Renal cortical epithelial cell (primary cell): ENCODE results near the gene FCER1G. TPM values are rescaled to one million over a fixed set of nuclear protein-coding genes. Genes with fewer than 3 reads are reported as not detected.
A peak's percentile ranks its signal among the peaks of the same experiment; 100 is the strongest.

ENCODE experiments used
- DNase-seq: peaks from one replicate; pipeline ENCODE4 v3.0.0-alpha.2; 2011; ENCODE audit warnings: low read depth
- total RNA-seq: library from RNA; depleted of rRNA; stranded (reverse); fragments of >200 nt; gene quantifications from 2 replicates; pipeline ENCODE4 v1.2.3, GENCODE V29; 2014

Gene FCER1G
- total RNA-seq, 1 donor from 2014 or later: not detected

DNA sequence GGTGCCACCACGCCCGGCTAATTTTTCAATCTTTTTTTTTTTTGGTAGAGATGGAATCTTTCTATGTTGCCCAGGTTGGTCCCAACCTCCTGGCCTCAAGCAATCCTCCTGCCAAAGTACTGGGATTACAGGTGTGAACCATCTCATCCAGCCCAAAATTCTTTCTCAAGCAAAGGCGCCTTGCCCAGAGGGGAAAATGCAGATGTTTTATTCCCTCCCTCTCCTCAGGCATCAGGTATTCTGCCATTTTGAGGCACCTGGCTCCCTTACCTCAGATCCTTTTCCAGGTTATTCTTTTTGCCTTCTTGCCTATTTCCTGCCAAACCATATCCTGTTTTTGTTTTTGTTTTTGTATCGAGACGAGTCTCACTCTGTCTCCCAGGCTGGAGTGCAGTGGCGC is 26.7 kb upstream of the FCER1G start:
- no peak for DNase-seq

DNA sequence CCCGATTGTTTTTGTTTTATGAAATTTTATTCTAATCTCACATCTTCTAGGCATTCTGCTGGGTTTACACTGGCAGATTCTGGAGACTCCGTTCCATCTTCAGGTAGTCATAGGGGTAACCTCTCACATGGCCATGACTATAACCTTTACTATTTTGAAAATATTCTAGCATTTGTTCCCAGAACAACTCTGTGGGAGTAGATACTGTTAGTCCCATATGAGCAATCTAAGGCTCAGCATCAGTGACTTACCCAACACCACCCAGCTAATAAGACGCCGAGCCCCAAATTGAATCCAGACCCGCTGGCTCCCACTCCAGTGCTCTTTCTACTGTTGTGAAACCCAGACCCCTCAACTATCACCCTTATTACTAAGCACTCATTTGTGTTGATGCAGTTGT is 26.1 kb upstream of the FCER1G start:
- DNase-seq: no peak

DNA sequence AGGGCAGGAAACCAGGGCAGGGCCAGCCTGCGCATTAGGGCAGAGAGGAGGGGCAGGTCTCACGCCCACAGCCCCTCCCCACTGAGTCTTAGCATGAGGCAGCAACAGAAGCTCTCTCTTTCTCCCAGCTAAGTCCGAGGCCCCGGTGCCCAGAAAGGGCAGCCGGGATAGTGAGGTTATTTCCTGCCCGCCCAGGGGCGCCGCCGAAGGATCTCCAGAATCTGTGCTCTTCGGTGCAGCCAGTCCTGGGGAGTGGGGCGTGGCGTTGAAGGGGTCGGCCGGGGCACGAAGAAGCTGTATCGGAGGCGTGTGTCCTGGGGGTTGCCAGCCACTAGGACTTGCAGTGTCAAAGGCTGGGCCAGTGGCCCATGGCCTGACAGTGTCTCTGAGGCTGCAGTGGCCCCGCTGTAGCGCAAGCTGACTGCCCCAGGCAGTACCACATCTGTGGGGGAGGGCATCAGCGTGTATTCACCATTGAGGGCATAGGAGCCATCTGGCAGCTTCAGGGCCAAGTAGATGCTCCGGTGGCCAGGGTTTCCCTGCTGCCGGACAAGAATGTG is 24.1 kb upstream of the FCER1G start:
- DNase-seq: no peak

DNA sequence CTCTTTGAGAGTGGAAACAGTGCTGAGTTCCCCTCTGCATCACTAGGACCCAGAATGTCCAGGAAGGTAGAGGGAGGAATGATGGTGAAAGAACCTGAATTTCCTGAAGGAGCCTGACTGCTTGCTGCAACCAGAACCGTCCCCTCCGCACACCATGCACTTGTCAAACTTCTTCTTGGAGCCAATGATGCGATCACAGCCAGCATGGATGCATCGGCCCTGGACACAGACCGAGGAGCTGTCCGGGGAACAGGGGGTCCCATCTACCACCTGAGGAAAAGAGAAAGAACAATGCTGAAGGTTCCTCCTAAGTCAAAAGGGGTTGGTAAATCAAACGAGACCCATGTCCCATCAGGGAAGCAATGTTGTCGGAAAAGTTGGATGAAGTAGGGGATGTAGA is 23.1 kb upstream of the FCER1G start:
- DNase-seq: no peak

DNA sequence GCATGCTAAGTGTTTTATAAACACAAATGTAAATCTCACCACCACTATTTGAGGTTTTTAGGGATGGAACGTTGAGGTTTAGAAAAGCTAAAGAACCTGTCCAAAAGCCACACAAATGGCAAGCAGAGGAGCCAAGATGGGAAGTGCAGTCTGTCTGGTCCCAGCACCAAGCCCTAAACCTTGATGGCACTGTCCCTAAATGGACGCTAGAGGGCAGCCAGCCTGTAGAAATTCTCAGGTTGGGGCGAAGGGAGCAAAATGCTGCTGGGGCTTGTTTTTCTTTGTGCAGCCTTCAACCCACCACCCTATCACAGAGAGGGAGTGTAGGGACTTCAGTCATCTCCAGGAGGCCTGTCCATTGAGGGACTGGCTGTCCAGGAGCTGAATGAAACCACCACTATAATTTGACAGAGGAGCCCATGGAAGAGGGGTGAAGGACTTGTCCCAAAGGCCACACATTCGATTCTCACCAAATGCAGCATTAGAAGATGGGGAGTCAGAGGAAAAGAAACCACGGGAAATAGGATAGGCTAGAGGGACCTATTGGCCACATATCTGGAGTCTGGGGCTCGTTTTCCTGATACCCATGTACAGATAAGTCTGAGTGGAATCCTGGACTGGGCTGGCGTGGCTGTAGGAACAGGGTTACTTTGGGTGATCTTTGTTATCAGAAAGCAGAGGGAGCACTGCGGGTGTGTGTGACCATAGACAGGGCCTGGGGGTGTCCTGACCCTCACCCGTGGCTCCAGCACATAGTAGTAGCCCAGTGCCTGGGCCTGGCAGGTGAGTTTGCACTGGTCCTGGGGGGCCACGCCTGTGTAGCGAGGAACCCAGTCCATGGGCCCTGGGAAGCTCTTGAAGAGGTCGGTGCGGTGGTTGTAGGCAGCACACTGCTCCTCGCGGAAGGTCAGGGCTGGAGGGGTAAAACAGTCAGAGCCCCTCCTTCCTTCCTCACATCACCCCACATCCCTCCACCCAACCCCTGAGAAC is 22.3 kb upstream of the FCER1G start:
- DNase-seq: peak; percentile 51

DNA sequence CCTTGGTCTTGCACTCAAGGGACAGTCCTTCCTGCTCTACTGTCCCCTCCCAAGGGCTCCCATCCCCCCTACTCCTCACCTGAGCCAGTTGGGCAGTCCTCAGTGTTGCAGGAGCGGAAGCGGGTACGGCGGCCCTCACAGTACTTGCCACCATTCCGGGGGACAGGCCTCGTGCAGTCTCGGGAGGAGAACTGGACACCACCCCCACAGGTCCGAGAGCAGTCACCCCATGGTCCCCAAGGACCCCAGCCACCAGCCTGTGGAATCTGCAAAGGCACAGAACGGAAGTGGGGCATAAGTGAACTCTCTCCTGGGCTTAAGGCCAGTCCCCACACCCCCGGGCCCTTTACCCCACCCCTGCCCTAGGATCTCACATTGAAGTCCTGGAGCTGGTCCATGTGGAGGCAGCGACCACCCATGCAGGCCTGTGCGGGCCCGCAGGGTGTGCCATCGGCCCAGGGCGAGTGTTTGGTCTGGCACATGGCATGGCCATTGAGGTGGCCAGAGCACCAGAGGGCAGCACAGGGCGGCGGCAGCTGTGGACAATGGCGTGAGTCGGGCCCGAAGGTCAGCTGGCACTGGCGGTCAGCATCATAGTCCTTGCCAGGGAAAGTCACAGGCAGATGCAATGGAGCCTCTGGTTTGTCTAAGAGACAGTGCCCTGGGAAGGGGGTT is 21.4 kb upstream of the FCER1G start:
- no peak for DNase-seq

DNA sequence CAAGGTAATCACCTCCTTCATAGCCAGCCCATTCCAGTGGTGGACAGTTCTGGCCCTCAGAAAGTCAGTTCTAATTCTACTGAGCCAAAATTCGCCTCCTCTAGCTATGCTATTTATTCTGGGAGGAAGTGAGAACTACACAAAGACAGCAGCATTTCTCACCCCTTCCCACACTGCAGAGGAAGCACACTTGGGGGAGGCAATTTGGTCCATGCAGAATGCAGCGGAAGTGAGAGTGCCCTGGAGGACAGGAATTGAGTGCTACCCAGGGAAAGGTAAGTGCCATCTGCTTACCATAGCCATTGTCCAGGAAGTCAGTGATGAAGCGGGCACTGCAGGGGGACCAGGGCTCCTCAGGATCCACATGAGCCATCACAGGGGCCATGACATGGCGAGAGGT is 19.9 kb upstream of the FCER1G start:
- no peak for DNase-seq

DNA sequence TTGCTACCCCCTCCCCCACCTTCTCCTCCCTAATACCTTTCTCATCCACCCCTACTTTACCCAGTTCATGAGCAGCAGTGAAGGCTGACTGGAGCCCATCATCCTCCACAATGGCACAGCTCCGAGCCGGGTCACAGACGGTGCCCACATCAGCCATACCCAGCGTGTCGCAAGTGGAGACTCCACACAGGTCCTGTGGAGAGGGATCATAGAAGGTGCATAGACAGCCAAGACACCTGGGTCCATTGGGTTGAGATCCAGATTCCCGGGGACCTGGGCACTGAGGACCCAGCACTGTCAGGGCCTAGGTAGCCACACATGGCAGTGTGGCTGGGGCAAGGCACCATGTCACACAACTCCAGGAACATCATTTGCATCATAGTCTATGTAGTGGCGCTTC is 19.0 kb upstream of the FCER1G start:
- no peak for DNase-seq

DNA sequence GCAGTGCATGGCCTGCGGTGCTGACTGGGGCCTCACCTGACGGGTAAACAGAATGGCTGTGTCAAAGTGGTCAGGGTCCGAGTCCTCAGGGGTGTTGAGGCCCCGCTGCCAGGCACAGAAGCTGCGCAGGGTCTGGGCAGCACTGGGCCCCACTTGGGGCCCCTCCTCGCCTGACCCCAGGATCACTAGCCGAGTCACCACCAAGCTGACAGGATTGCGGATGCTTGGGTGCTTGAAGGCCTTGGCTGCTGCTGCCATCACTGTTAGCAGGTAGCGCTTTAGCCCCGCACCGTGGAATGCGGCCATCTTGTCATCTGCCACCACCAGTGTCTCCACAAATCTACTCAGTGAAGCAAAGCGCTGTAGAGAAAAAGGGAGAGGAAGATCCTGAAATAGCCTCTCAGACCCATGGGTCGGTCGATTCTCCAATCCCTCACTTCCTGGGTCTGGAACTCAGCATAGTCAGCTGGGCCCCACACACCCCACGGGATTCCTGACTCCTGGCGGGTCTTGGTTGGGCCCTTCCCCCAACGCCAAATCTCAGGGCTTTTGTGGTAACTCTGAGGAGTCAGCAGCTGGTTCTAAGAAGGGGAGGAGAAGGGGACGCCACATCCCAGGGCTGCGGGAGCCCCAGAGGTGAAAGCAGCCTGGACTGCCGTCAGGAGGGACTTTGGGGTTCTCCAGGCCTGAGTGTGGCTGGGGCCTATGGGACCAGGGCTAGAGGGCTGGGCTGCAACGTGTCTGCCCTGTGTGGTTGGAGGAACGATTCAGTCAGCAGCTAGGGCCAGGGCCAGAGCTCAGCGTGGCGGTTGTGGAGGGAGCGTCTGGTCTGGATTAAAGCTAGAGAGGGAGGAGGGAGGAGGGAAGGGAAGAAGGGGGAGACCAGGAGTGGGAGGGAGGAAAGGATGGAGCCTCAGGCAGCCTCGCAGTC is 18.3 kb upstream of the FCER1G start:
- DNase-seq: no peak

DNA sequence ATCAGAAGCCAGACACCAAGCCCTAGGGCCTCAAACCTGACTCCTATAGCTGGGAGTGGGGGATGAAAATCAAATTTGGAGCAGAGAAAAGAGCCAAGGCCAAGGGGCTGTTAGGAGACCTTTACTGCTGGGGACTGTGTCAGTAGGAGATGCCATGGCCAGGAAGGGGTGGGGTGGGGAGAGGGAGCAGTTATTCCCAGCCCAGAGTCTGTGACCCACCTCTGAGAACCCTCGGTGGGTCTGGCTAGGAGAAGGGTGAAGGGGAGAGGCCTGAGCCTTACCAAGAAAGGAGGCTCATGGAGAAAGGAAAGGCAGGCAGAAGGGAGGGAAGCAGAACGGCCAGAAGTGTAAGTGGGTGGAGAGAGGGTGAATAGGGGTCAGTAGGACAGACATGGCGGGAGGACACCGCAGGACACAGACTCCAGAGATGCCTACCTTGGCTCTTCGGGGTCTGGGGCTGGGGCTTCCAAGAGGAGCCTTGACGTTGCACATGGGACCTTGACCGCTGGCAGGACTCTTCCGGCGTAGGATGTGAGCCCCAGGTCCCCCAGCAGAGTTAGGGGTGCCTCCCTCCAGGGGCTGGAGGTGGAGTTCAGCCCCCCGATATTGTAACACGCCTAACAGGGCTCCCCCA is 17.4 kb upstream of the FCER1G start:
- DNase-seq: no peak

DNA sequence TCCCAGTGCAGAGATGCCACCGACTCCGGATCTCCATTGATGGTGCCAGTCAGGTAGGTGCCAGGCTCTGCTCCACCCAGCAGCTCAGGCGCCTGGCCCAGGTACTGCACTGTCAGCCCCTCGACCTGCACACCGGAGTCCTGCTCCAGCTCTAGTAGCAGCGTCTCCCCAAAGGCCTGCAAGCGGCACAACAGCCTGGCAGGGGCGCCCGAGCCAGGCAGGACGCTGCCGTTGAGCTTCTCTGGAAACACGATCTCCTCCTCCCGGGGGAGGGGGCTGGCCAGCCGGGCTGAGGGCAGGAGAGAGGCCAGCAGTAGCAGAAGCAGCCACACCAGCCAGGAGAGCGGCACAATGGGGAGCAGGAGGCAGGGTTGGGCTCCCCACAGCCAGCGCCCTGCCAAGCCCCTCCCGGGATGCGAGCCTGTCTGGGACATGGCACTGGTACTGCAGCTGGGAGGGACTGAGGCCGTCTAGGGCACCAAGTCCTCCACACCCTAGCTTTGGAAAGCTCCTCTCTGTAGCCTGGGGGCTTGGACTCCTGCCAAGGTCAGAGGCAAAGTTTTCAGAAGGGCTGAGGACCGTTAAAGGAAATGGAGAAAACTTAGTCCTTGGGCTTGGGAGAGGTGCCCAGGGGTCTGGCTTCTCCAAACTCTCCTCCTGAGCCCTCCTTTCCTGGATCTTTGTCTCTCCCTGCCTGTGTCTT is 16.8 kb upstream of the FCER1G start:
- DNase-seq: no peak

DNA sequence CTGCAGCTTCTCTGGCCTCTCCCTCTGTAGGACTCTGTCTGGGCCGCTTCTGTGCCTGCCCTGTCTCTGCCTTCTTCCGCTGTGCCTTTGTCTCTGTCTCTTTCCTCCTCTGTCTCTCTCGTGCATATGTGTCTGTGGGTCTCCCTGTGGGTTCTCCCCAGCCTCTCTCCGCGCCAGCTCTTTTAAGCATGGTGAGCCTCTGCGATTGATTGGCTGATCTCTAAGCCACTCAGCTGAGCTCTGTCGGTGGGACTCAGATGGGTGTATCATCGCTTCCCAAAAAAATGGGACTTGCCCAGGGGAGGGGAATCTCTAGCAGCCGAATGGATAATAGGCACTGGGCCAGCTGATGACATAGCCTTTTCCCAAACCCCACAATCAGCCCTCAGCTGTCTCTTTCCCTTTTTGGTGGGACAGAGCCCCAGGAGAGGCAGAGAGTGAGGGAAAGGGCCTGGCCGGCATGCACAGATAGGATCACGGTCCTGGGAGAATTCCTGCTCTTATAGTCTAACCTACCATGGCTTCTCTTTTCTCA is 16.1 kb upstream of the FCER1G start, which contains the start of gene ADAMTS4:
ADAMTS4 (minus strand) TSS at position 158 of the 535 bp plus-strand sequence. CDS start 427 bp downstream, outside the sequence.
- no peak for DNase-seq

DNA sequence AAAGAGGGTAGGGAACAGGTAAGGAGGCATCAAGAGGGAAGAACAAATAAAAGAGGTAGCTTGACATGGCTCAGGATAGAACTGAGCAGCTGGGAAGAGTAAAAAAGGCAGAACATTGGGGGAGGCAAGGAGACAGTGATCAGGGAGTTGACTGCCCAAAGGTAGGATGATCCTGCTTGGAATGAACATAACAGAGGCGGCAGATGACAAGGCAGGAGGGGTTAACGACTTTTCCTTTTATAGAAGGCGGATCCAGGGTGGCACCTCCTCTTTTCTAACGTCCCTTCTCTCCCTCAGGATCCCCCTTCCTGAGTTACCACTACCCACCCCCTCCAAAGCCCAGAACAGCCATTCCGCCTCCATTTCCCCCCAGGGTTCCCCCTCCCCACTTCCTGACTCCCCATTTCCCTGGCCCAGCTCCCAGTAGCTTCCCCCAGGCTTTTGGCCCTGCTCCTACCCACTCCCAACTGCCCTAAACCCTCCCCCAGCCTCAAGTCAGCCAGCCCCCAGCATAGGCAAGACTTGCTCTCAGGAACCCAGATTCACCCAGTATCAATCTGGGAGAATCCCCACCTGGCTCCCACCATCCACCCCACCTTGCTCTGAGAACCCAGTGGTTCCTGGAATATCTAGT is 15.5 kb upstream of the FCER1G start:
- DNase-seq: no peak

DNA sequence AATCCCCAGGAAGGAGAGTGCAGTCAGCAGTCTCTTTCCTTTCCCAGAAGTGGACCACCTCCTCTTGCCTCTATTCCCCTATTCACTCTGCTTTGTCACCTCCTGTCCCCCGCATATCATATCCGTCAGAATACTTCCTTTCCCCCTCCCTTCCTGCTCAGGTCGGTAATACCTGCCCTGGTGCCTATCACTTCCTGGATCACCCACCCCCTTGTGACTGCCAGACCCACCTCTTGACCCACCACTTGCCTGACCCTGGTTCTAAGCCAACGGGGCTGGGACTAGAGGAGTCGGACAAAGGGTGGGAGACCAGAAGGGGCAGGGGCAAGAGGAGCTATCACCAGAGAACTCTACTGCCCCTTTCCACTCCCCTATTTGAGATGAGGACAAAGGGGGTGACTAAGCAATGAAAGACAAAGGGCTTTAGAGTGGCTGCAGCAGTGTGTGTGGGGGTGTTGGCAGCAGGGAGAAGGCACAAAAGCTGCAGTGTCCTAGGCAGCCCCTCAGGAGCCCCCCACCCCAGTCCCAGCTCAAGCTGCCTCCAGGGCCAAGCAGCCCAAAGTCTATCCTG is 14.6 kb upstream of the FCER1G start:
- no peak for DNase-seq

DNA sequence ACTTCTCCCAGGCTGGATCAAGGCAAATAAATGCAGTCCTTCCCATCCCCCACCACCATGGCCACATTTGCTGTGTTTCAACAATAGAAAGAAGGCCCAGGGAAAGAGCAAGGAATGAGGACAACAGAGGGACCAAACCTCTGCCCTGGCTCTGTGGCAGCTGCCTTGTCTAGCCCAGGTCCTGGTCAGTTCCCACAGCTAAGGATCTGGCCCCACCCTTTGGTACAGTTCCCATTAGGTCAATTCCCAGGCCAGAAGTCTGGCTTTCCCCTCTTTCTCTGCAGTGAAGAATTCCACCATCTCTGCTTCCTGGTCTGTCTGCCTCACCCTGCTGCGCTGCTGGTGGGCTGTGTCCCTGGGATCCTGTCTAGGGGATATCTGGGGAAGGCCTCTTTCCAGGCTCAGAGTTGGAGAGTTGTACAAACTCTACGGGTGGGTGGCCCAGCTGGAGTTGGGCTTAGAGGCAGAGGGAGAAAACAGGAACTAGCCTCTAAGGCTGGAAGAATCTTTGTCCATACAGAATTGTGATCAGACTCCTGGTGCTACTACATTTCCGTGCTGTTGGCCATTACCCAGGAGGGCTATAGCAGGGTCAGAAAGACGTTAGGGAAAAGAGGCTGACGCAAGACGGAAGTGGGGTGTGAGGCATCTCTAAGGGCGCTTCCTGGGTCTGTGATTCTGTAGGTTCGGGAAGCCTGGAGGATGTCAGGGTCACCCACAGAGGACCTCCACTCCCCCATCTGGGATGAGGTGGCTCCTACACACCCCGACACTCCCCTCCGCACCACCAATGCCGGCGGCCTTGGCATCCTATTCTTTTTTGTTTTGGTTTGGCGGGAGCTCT is 13.9 kb upstream of the FCER1G start:
- DNase-seq: no peak

DNA sequence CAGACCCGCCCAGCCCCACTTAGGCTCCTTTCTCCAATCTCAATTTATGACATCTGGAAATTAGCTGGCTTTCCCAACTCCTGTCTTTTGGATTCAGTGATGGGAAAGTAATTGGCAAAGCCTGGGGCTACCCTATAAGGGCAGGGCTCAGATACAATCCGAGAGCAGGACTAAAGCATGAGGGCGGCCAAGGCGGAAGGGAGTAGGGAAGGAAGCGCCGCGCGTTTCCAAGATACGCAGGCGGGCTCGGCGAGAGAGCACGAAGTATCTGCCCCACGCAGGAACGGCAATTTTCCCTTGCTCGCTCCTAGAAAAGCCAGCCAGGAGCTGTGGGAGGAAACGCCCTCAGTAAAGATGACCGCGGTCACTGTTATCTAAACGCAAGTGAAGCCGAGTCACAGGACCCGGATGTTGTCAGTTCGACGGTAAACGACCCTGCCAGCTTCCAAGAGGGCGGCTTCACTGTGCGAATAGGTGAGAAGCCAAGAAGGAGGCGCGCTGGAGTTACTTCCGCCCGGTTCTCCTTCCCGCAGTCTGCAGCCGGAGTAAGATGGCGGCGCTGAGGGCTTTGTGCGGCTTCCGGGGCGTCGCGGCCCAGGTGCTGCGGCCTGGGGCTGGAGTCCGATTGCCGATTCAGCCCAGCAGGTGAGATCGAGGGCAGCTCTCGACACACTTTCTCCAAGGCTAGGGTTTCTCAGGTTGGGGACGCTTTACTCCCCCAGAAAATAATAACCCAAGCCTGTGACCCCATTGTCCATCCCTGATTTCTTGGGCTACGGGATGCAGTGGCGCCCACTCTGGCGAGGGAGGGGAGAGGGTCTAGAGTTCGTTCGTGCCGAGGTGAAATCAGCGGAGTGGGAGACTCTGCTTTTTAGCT is 13.0 kb upstream of the FCER1G start, which contains the start of gene NDUFS2:
NDUFS2 (plus strand) TSS at position 532 of the 877 bp plus-strand sequence; CDS start at position 551, 19 bp downstream.
- peak; percentile 97 for DNase-seq
